H9 (cell line): ENCODE results near the gene HNF1A. TPM values are rescaled to one million over a fixed set of nuclear protein-coding genes. Genes with fewer than 3 reads are reported as not detected.
A peak's percentile ranks its signal among the peaks of the same experiment; 100 is the strongest.

Experiments used
- DNase-seq: peaks from one replicate; pipeline ENCODE4 v3.0.0-alpha.2; 2017
- H2AFZ ChIP-seq: one replicate; pipeline ENCODE4 v1.6.1; 2013; ENCODE audit warnings: mild to moderate bottlenecking, low read length, control low read depth, moderate library complexity
- H2AK5ac ChIP-seq: 2 replicates; pipeline ENCODE4 v1.6.1; 2013; ENCODE audit warnings: low read length, control low read depth, mixed read lengths; ENCODE audit not compliant: insufficient read length
- H2BK120ac ChIP-seq: one replicate; pipeline ENCODE4 v1.6.1; 2013; ENCODE audit warnings: low read depth, mild to moderate bottlenecking, low read length, control low read depth, inconsistent platforms; ENCODE audit not compliant: poor library complexity, severe bottlenecking
- H2BK12ac ChIP-seq: 2 replicates; pipeline ENCODE4 v1.6.1; 2013; ENCODE audit warnings: low read length, control low read depth, mixed read lengths, low read depth; ENCODE audit not compliant: insufficient read length
- H2BK15ac ChIP-seq: 2 replicates; pipeline ENCODE4 v1.6.1; 2013; ENCODE audit warnings: low read depth, low read length, control low read depth
- H2BK20ac ChIP-seq: one replicate; pipeline ENCODE4 v1.6.1; 2013; ENCODE audit warnings: low read depth, mild to moderate bottlenecking, low read length, control low read depth, inconsistent platforms; ENCODE audit not compliant: poor library complexity, severe bottlenecking
- H2BK5ac ChIP-seq: 2 replicates; pipeline ENCODE4 v1.6.1; 2013; ENCODE audit warnings: low read length, control low read depth, mixed read lengths; ENCODE audit not compliant: insufficient read length
- H3K14ac ChIP-seq: 2 replicates; pipeline ENCODE4 v1.6.1; 2013; ENCODE audit warnings: low read length, control low read depth; ENCODE audit not compliant: insufficient read depth
- H3K18ac ChIP-seq: 2 replicates; pipeline ENCODE4 v1.6.1; 2013; ENCODE audit warnings: low read depth, mild to moderate bottlenecking, mixed read lengths, low read length, control low read depth; ENCODE audit not compliant: insufficient read length
- H3K23ac ChIP-seq: 2 replicates; pipeline ENCODE4 v1.6.1; 2013; ENCODE audit warnings: low read length, control low read depth, mixed read lengths, low read depth; ENCODE audit not compliant: insufficient read length
- H3K23me2 ChIP-seq: 2 replicates; pipeline ENCODE4 v1.6.1; 2013; ENCODE audit warnings: low read depth, mild to moderate bottlenecking, mixed read lengths, low read length, control low read depth; ENCODE audit not compliant: insufficient read length, poor library complexity, severe bottlenecking
- H3K27ac ChIP-seq: 2 replicates; pipeline ENCODE4 v1.5.1; 2013; ENCODE audit warnings: low read length, control low read depth, mixed read lengths, low read depth; ENCODE audit not compliant: insufficient read length
- H3K27me3 ChIP-seq: 2 replicates; pipeline ENCODE4 v1.6.1; 2013; ENCODE audit warnings: low read length, control low read depth, inconsistent platforms; ENCODE audit not compliant: insufficient read depth
- H3K4ac ChIP-seq: 2 replicates; pipeline ENCODE4 v1.6.1; 2013; ENCODE audit warnings: low read depth, mild to moderate bottlenecking, control low read depth, inconsistent platforms, low read length, moderate library complexity
- H3K4me1 ChIP-seq: 2 replicates; pipeline ENCODE4 v1.6.1; 2013; ENCODE audit warnings: low read length, control low read depth, inconsistent platforms; ENCODE audit not compliant: insufficient read depth
- H3K4me2 ChIP-seq: 2 replicates; pipeline ENCODE4 v1.6.1; 2013; ENCODE audit warnings: low read length, control low read depth, mixed read lengths; ENCODE audit not compliant: insufficient read length, insufficient read depth
- H3K56ac ChIP-seq: 2 replicates; pipeline ENCODE4 v1.6.1; 2013; ENCODE audit warnings: low read depth, mild to moderate bottlenecking, mixed read lengths, low read length, control low read depth; ENCODE audit not compliant: insufficient read length
- H3K79me1 ChIP-seq: 2 replicates; pipeline ENCODE4 v1.6.1; 2013; ENCODE audit warnings: low read depth, mild to moderate bottlenecking, moderate library complexity, low read length, control low read depth, inconsistent platforms; ENCODE audit not compliant: insufficient read depth, poor library complexity, severe bottlenecking
- H3K79me2 ChIP-seq: 2 replicates; pipeline ENCODE4 v1.6.1; 2013; ENCODE audit warnings: low read length, control low read depth, inconsistent platforms; ENCODE audit not compliant: insufficient read depth
- H3K9ac ChIP-seq: 2 replicates; pipeline ENCODE4 v1.6.1; 2013; ENCODE audit warnings: low read length, control low read depth, mixed read lengths; ENCODE audit not compliant: insufficient read length; ENCODE audit errors: extremely low read depth
- H3K9me3 ChIP-seq: one replicate; pipeline ENCODE4 v1.6.1; 2013; ENCODE audit warnings: low read depth, low read length, inconsistent platforms; ENCODE audit not compliant: control insufficient read depth
- H3T11ph ChIP-seq: one replicate; pipeline ENCODE4 v1.6.1; 2013; ENCODE audit warnings: mild to moderate bottlenecking, low read length, control low read depth, inconsistent platforms
- H4K20me1 ChIP-seq: one replicate; pipeline ENCODE4 v1.6.1; 2013; ENCODE audit not compliant: control insufficient read depth, insufficient read length, insufficient read depth
- H4K5ac ChIP-seq: 2 replicates; pipeline ENCODE4 v1.6.1; 2013; ENCODE audit warnings: low read depth, mild to moderate bottlenecking, mixed read lengths, low read length, control low read depth; ENCODE audit not compliant: insufficient read length
- H4K8ac ChIP-seq: replicated peaks from 2 replicates; pipeline ENCODE4 v1.6.1; 2013; ENCODE audit warnings: low read length, control low read depth, mixed read lengths, low read depth; ENCODE audit not compliant: insufficient read length
- H4K91ac ChIP-seq: 2 replicates; pipeline ENCODE4 v1.6.1; 2013; ENCODE audit warnings: low read depth, mild to moderate bottlenecking, moderate library complexity, mixed read lengths, low read length, control low read depth; ENCODE audit not compliant: insufficient read length
- H3K27ac Mint-ChIP-seq, 3 experiments: 2 replicates in 2 of 3; 3 replicates in 1 of 3; pipeline ENCODE4 v1.8.0; 2020 to 2021; ENCODE audit warnings: mixed read lengths in 3 of 3, mild to moderate bottlenecking in 1 of 3, moderate library complexity in 1 of 3
- H3K27me3 Mint-ChIP-seq: 2 replicates; pipeline ENCODE4 v1.8.0; 2021; ENCODE audit warnings: low read depth, mild to moderate bottlenecking, moderate library complexity, mixed read lengths
- H3K36me3 Mint-ChIP-seq, 3 experiments: 2 replicates in 2 of 3; 3 replicates in 1 of 3; pipeline ENCODE4 v1.8.0; 2020 to 2021; ENCODE audit warnings: low read depth in 3 of 3, mixed read lengths in 3 of 3; ENCODE audit not compliant: insufficient read depth in 1 of 3
- H3K4me1 Mint-ChIP-seq, 2 experiments: 2 replicates each; pipeline ENCODE4 v1.8.0; 2020; ENCODE audit warnings: mixed read lengths in 2 of 2
- H3K4me3 Mint-ChIP-seq, 2 experiments: 2 replicates in 1 of 2; 3 replicates in 1 of 2; pipeline ENCODE4 v1.8.0; 2020 to 2021; ENCODE audit warnings: mild to moderate bottlenecking in 2 of 2, mixed read lengths in 2 of 2, moderate library complexity in 1 of 2
- H3K9me3 Mint-ChIP-seq, 2 experiments: 2 replicates in 1 of 2; 3 replicates in 1 of 2; pipeline ENCODE4 v1.8.0; 2020; ENCODE audit warnings: mild to moderate bottlenecking in 2 of 2, mixed read lengths in 2 of 2, moderate library complexity in 1 of 2
- CTCF ChIP-seq: fragments of 200-600 bp; sonication (generic); conservative IDR thresholded peaks from 3 replicates; pipeline ENCODE4 v1.8.0; 2021; ENCODE audit warnings: antibody characterized with exemption, mild to moderate bottlenecking
- WGBS: extraction: QIAGEN DNeasy Blood & Tissue Kit; methylation state at CpG from one replicate; pipeline ENCODE4 v1.1.7; 2013; ENCODE audit warnings: missing lambda C conversion rate, low lambda C conversion rate, mixed read lengths; ENCODE audit not compliant: insufficient read length; ENCODE audit errors: extremely low coverage; 5-methylcytosine and 5-hydroxymethylcytosine counted together
- total RNA-seq: library from RNA; stranded (reverse); gene quantifications from 2 replicates; pipeline ENCODE4 v1.2.1, GENCODE V29; 2021

The HNF1A gene
- total RNA-seq, 1 experiment from 2014 or later = not detected

- H3K9ac ChIP-seq = no peak overlapping the region
- TF ChIP-seq CTCF = no peak
- no peaks in the 10 kb centered on the region for H3K23me2 ChIP-seq
- no peak overlapping the region for H2AK5ac ChIP-seq
- WGBS = no CpG with 5 or more reads among the region's 7 CpGs
- H3K18ac ChIP-seq = no peak overlapping the region
- no peaks in the 10 kb centered on the region for H3K27me3 ChIP-seq
- peaks cover 4 to 5% of the 10 kb centered on the region in 2 experiments; a peak in 2 of 4 replicates for H3K4me1 Mint-ChIP-seq
- H3K4me2 ChIP-seq = no peak overlapping the region
- H3K4me1 ChIP-seq = no peaks in the 10 kb centered on the region
- H3K36me3 Mint-ChIP-seq = no peaks in the 10 kb centered on the region
- H3K27ac ChIP-seq = no peak overlapping the region
- no peaks in the 10 kb centered on the region for H3K9me3 ChIP-seq
- H4K5ac ChIP-seq = no peak overlapping the region
- no peak overlapping the region for H2BK12ac ChIP-seq
- no peak overlapping the region for H3T11ph ChIP-seq
- H2BK120ac ChIP-seq = no peak overlapping the region
- H3K79me2 ChIP-seq = no peaks in the 10 kb centered on the region
- no peak overlapping the region for H3K56ac ChIP-seq
- no peak overlapping the region for H3K23ac ChIP-seq
- H3K14ac ChIP-seq = no peak overlapping the region
- no peak overlapping the region for H3K4ac ChIP-seq
- H2BK20ac ChIP-seq = no peak overlapping the region
- H4K91ac ChIP-seq = no peak overlapping the region
- H4K20me1 ChIP-seq = no peaks in the 10 kb centered on the region
- H3K27ac Mint-ChIP-seq = peak overlapping the region in 1 of 3 experiments; percentile 65; a peak in 1 of 7 replicates
- no peak overlapping the region for H2BK5ac ChIP-seq
- no peaks in the 10 kb centered on the region for H3K79me1 ChIP-seq
- no peak for DNase-seq
- no peak overlapping the region for H4K8ac ChIP-seq
- no peaks in the 10 kb centered on the region for H3K9me3 Mint-ChIP-seq
- no peak overlapping the region for H2BK15ac ChIP-seq
- no peak overlapping the region for H2AFZ ChIP-seq
- no peak overlapping the region for H3K4me3 Mint-ChIP-seq
- peaks cover 22% of the 10 kb centered on the region for H3K27me3 Mint-ChIP-seq
Measured at GRCh38 chr12:121048442-121048841, 70.1 kb downstream of the HNF1A start.
